ENCODE results near the gene ZNF8. TPM values are rescaled to one million over a fixed set of nuclear protein-coding genes. Genes with fewer than 3 reads are reported as not detected.

ZNF8 gene
- total and polyA plus RNA-seq, 4 experiments from 2014 or later, result 0.63 to 10.2 (median 5.2) TPM

- no peak for DNase-seq
- no peaks in the 10 kb centered on the region for H3K9me3 ChIP-seq (ENCODE audit: control insufficient read depth in 1 of 2, low read length in 2 of 2)
- peaks cover 0 to 5% of the 10 kb centered on the region in 2 donors for H3K36me3 Mint-ChIP-seq
- peaks cover 0 to 1% (median 0%) of the 10 kb centered on the region in 4 donors for H3K4me1 Mint-ChIP-seq
- H3K9me3 Mint-ChIP-seq, result peaks cover 0 to 1% (median 0%) of the 10 kb centered on the region in 8 donors
- no peaks in the 10 kb centered on the region for H3K27me3 Mint-ChIP-seq
- H3K36me3 ChIP-seq (ENCODE audit: insufficient read depth, low read length), result peaks cover 5% of the 10 kb centered on the region
- intact Hi-C loops (cut with micrococcal nuclease), result no loop called here
- POLR2A ChIA-PET (ENCODE audit: partially characterized antibody), result no interaction called here
- CTCF ChIA-PET (ENCODE audit: partially characterized antibody), result interaction anchor here (0.8 to 1.0 kb wide), 2 partner anchors 121 to 184 kb away, joined by 3 read pairs; partner anchors contain the start of gene ZNF324B
- no peak overlapping the region for H3K27ac Mint-ChIP-seq
- H3K4me3 Mint-ChIP-seq, result no peak overlapping the region
- no peak overlapping the region for H3K4me3 ChIP-seq (ENCODE audit: low read length in 2 of 2)
- H3K4me1 ChIP-seq (ENCODE audit: insufficient read depth, low read length), result peaks cover 23% of the 10 kb centered on the region
- H3K27me3 ChIP-seq (ENCODE audit: insufficient read depth, low read length), result no peaks in the 10 kb centered on the region
- H3K27ac ChIP-seq (ENCODE audit: low read depth, low read length), result no peak overlapping the region
These were observed 51.7 kb downstream of the ZNF8 start for GRCh38 chr19:58330458-58330857.

GRCh38 chr19:58332697-58333096 is 53.9 kb downstream of the ZNF8 start:
- intact Hi-C loops (cut with micrococcal nuclease), result no loop called here
- DNase-seq, result no peak
- ChIA-PET POLR2A (ENCODE audit: partially characterized antibody) (no interaction called here), CTCF (ENCODE audit: partially characterized antibody) (no interaction called here)
- Histone ChIP-seq H3K36me3 (ENCODE audit: insufficient read depth, low read length) (peaks cover 9% of the 10 kb centered on the region), H3K4me3 (ENCODE audit: low read length in 2 of 2) (no peak overlapping the region), H3K4me1 (ENCODE audit: insufficient read depth, low read length) (peaks cover 6% of the 10 kb centered on the region), H3K9me3 (ENCODE audit: control insufficient read depth in 1 of 2, low read length in 2 of 2) (no peaks in the 10 kb centered on the region), H3K27ac (ENCODE audit: low read depth, low read length) (no peak overlapping the region), H3K27me3 (ENCODE audit: insufficient read depth, low read length) (no peaks in the 10 kb centered on the region)
- H3K4me3 Mint-ChIP-seq, result no peak overlapping the region
- peaks cover 0 to 1% (median 0%) of the 10 kb centered on the region in 4 donors for H3K4me1 Mint-ChIP-seq
- no peak overlapping the region for H3K27ac Mint-ChIP-seq
- H3K9me3 Mint-ChIP-seq, result peaks cover 0 to 1% (median 0%) of the 10 kb centered on the region in 8 donors
- H3K36me3 Mint-ChIP-seq, result peaks cover 10 to 11% of the 10 kb centered on the region in 2 donors
- no peaks in the 10 kb centered on the region for H3K27me3 Mint-ChIP-seq

- Histone ChIP-seq H3K27ac (ENCODE audit: low read depth, low read length) (no peak overlapping the region), H3K36me3 (ENCODE audit: insufficient read depth, low read length) (peaks cover 12% of the 10 kb centered on the region), H3K4me3 (ENCODE audit: low read length in 2 of 2) (no peak overlapping the region), H3K9me3 (ENCODE audit: control insufficient read depth in 1 of 2, low read length in 2 of 2) (no peaks in the 10 kb centered on the region), H3K4me1 (ENCODE audit: insufficient read depth, low read length) (no peaks in the 10 kb centered on the region), H3K27me3 (ENCODE audit: insufficient read depth, low read length) (no peaks in the 10 kb centered on the region)
- peaks cover 0 to 2% (median 0%) of the 10 kb centered on the region in 4 donors for H3K4me1 Mint-ChIP-seq
- CTCF ChIA-PET (ENCODE audit: partially characterized antibody), result interaction anchor here (1.6 kb wide), 1 partner anchor 25 kb away, joined by 3 read pairs; no protein-coding TSS in a partner anchor
- DNase-seq, result no peak
- POLR2A ChIA-PET (ENCODE audit: partially characterized antibody), result interaction anchor here (1.2 to 1.8 kb wide), 2 partner anchors 12 to 28 kb away, joined by 3 to 4 read pairs; partner anchors contain the start of gene ZNF497
- H3K9me3 Mint-ChIP-seq, result peaks cover 0 to 1% (median 0%) of the 10 kb centered on the region in 8 donors
- no peaks in the 10 kb centered on the region for H3K27me3 Mint-ChIP-seq
- no peak overlapping the region for H3K27ac Mint-ChIP-seq
- peaks cover 23 to 26% of the 10 kb centered on the region in 2 donors for H3K36me3 Mint-ChIP-seq
- intact Hi-C loops (cut with micrococcal nuclease), result no loop called here
- no peak overlapping the region for H3K4me3 Mint-ChIP-seq
These were observed 56.0 kb downstream of the ZNF8 start for GRCh38 chr19:58334691-58335249.

- peaks cover 0 to 4% (median 2%) of the 10 kb centered on the region in 4 donors for H3K4me1 Mint-ChIP-seq
- DNase-seq, result no peak
- intact Hi-C loops (cut with micrococcal nuclease), result no loop called here
- H3K27me3 ChIP-seq (ENCODE audit: insufficient read depth, low read length), result no peaks in the 10 kb centered on the region
- H3K27me3 Mint-ChIP-seq, result no peaks in the 10 kb centered on the region
- H3K9me3 Mint-ChIP-seq, result peaks cover 0 to 1% (median 0%) of the 10 kb centered on the region in 8 donors
- POLR2A ChIA-PET (ENCODE audit: partially characterized antibody), result no interaction called here
- H3K27ac ChIP-seq (ENCODE audit: low read depth, low read length), result no peak overlapping the region
- CTCF ChIA-PET (ENCODE audit: partially characterized antibody), result no interaction called here
- H3K4me1 ChIP-seq (ENCODE audit: insufficient read depth, low read length), result no peaks in the 10 kb centered on the region
- peak overlapping the region in 1 of 7 donors; percentile 35 for H3K27ac Mint-ChIP-seq
- no peak overlapping the region for H3K4me3 Mint-ChIP-seq
- peaks cover 27 to 30% of the 10 kb centered on the region in 2 donors for H3K36me3 Mint-ChIP-seq
- no peaks in the 10 kb centered on the region for H3K9me3 ChIP-seq (ENCODE audit: control insufficient read depth in 1 of 2, low read length in 2 of 2)
- no peak overlapping the region for H3K4me3 ChIP-seq (ENCODE audit: low read length in 2 of 2)
- peaks cover 12% of the 10 kb centered on the region for H3K36me3 ChIP-seq (ENCODE audit: insufficient read depth, low read length)
These were observed 56.9 kb downstream of the ZNF8 start for GRCh38 chr19:58335630-58336029.

- Mint-ChIP-seq H3K9me3 (peaks cover 0 to 1% (median 0%) of the 10 kb centered on the region in 8 donors), H3K4me3 (no peak overlapping the region), H3K36me3 (peaks cover 30 to 35% of the 10 kb centered on the region in 2 donors), H3K4me1 (peaks cover 0 to 7% (median 2%) of the 10 kb centered on the region in 4 donors), H3K27ac (no peak overlapping the region), H3K27me3 (no peaks in the 10 kb centered on the region)
- intact Hi-C loops (cut with micrococcal nuclease), result no loop called here
- Histone ChIP-seq H3K27me3 (ENCODE audit: insufficient read depth, low read length) (no peaks in the 10 kb centered on the region), H3K36me3 (ENCODE audit: insufficient read depth, low read length) (peaks cover 12% of the 10 kb centered on the region), H3K27ac (ENCODE audit: low read depth, low read length) (no peak overlapping the region), H3K9me3 (ENCODE audit: control insufficient read depth in 1 of 2, low read length in 2 of 2) (no peaks in the 10 kb centered on the region), H3K4me1 (ENCODE audit: insufficient read depth, low read length) (no peaks in the 10 kb centered on the region), H3K4me3 (ENCODE audit: low read length in 2 of 2) (no peak overlapping the region)
- POLR2A ChIA-PET (ENCODE audit: partially characterized antibody), result no interaction called here
- CTCF ChIA-PET (ENCODE audit: partially characterized antibody), result no interaction called here
- no peak for DNase-seq
These were observed 57.5 kb downstream of the ZNF8 start for GRCh38 chr19:58336216-58336615.

- H3K36me3 ChIP-seq (ENCODE audit: insufficient read depth, low read length), result peaks cover 12% of the 10 kb centered on the region
- H3K4me1 ChIP-seq (ENCODE audit: insufficient read depth, low read length), result no peaks in the 10 kb centered on the region
- H3K27ac ChIP-seq (ENCODE audit: low read depth, low read length), result no peak overlapping the region
- no peaks in the 10 kb centered on the region for H3K27me3 Mint-ChIP-seq
- H3K27me3 ChIP-seq (ENCODE audit: insufficient read depth, low read length), result no peaks in the 10 kb centered on the region
- intact Hi-C loops (cut with micrococcal nuclease), result no loop called here
- ChIA-PET POLR2A (ENCODE audit: partially characterized antibody) (no interaction called here), CTCF (ENCODE audit: partially characterized antibody) (no interaction called here)
- no peak for DNase-seq
- H3K27ac Mint-ChIP-seq, result no peak overlapping the region
- no peak overlapping the region for H3K4me3 ChIP-seq (ENCODE audit: low read length in 2 of 2)
- H3K36me3 Mint-ChIP-seq, result peaks cover 30 to 38% of the 10 kb centered on the region in 2 donors
- H3K9me3 Mint-ChIP-seq, result peaks cover 0 to 1% (median 0%) of the 10 kb centered on the region in 8 donors
- peaks cover 0 to 7% (median 2%) of the 10 kb centered on the region in 4 donors for H3K4me1 Mint-ChIP-seq
- H3K9me3 ChIP-seq (ENCODE audit: control insufficient read depth in 1 of 2, low read length in 2 of 2), result no peaks in the 10 kb centered on the region
- no peak overlapping the region for H3K4me3 Mint-ChIP-seq
These were observed 58.1 kb downstream of the ZNF8 start for GRCh38 chr19:58336820-58337219.

GRCh38 chr19:58338336-58338735 is 59.6 kb downstream of the ZNF8 start:
- no peak overlapping the region for H3K27ac Mint-ChIP-seq
- Histone ChIP-seq H3K27me3 (ENCODE audit: insufficient read depth, low read length) (no peaks in the 10 kb centered on the region), H3K4me1 (ENCODE audit: insufficient read depth, low read length) (no peaks in the 10 kb centered on the region), H3K9me3 (ENCODE audit: control insufficient read depth in 1 of 2, low read length in 2 of 2) (no peaks in the 10 kb centered on the region), H3K36me3 (ENCODE audit: insufficient read depth, low read length) (peaks cover 12% of the 10 kb centered on the region), H3K4me3 (ENCODE audit: low read length in 2 of 2) (no peak overlapping the region), H3K27ac (ENCODE audit: low read depth, low read length) (no peak overlapping the region)
- peaks cover 0 to 7% (median 2%) of the 10 kb centered on the region in 4 donors for H3K4me1 Mint-ChIP-seq
- H3K9me3 Mint-ChIP-seq, result peaks cover 0 to 2% (median 0%) of the 10 kb centered on the region in 8 donors
- intact Hi-C loops (cut with micrococcal nuclease), result no loop called here
- H3K4me3 Mint-ChIP-seq, result no peak overlapping the region
- CTCF ChIA-PET (ENCODE audit: partially characterized antibody), result no interaction called here
- no peak for DNase-seq
- H3K27me3 Mint-ChIP-seq, result no peaks in the 10 kb centered on the region
- POLR2A ChIA-PET (ENCODE audit: partially characterized antibody), result no interaction called here
- H3K36me3 Mint-ChIP-seq, result peaks cover 30 to 42% of the 10 kb centered on the region in 2 donors

Data from CD4-positive, alpha-beta memory T cell (primary cell).